ENCODE results near the gene ANKEF1.

The ANKEF1 gene

GRCh38 chr20:10034717-10035571, at the start of gene ANKEF1:
TSS of gene ANKEF1 (plus strand) at chr20:10034987. CDS start at chr20:10038302, 3,315 bp downstream.
- H3K4me3 ChIP-seq (ENCODE audit: low read depth, low read length): peak within 1 kb of the TSS; percentile 54
- DNase-seq (ENCODE audit: low read depth): peak; percentile 8
- TF ChIP-seq CTCF (IDR thresholded peaks at IDR 0.05; ENCODE audit: low read depth, low read length, missing control alignments): no peak

- no peak for TF ChIP-seq CTCF (IDR thresholded peaks at IDR 0.05; ENCODE audit: low read depth, low read length, missing control alignments)
- DNase-seq (ENCODE audit: low read depth): no peak
- no peak overlapping the region for H3K4me3 ChIP-seq (ENCODE audit: low read depth, low read length)
Observed at GRCh38 chr20:9985281-9985680, 49.5 kb upstream of the ANKEF1 start.

GRCh38 chr20:9985773-9986172, 49.0 kb upstream of the ANKEF1 start:
- TF ChIP-seq CTCF (IDR thresholded peaks at IDR 0.05; ENCODE audit: low read depth, low read length, missing control alignments): no peak

GRCh38 chr20:9989066-9989724, 45.6 kb upstream of the ANKEF1 start:
- DNase-seq (ENCODE audit: low read depth): no peak
- H3K4me3 ChIP-seq (ENCODE audit: low read depth, low read length): no peak overlapping the region
- TF ChIP-seq CTCF (IDR thresholded peaks at IDR 0.05; ENCODE audit: low read depth, low read length, missing control alignments): no peak

More at GRCh38 chr20:9985773-9986172, 49.0 kb upstream of the ANKEF1 start:
- no peak for DNase-seq (ENCODE audit: low read depth)
- H3K4me3 ChIP-seq (ENCODE audit: low read depth, low read length): no peak overlapping the region

GRCh38 chr20:9993137-9993536, 41.6 kb upstream of the ANKEF1 start:
- no peak overlapping the region for H3K4me3 ChIP-seq (ENCODE audit: low read depth, low read length)
- no peak for TF ChIP-seq CTCF (IDR thresholded peaks at IDR 0.05; ENCODE audit: low read depth, low read length, missing control alignments)
- no peak for DNase-seq (ENCODE audit: low read depth)

GRCh38 chr20:9994676-9995075, 40.1 kb upstream of the ANKEF1 start:
- TF ChIP-seq CTCF (IDR thresholded peaks at IDR 0.05; ENCODE audit: low read depth, low read length, missing control alignments): no peak
- H3K4me3 ChIP-seq (ENCODE audit: low read depth, low read length): no peak overlapping the region
- no peak for DNase-seq (ENCODE audit: low read depth)

All from GM12864 (cell line).